GM18507 (cell line): ENCODE measurements around the gene RPS2.
"Not testable (repeated sequence)": the region's sequence is repeated elsewhere in the genome, so short reads cannot be mapped to it uniquely, and the experiment has no call there.

Experiments used
- DNase-seq: peaks from one replicate; pipeline ENCODE4 v3.0.0; 2011; ENCODE audit warnings: low read depth; ENCODE audit not compliant: insufficient read length; ENCODE audit errors: extremely low spot score
- FAIRE-seq: peaks from 2 replicates; lab custom pipeline; 2011; peaks lifted over from hg19 to GRCh38; lab: Jason Lieb, UNC

RPS2 gene

DNA sequence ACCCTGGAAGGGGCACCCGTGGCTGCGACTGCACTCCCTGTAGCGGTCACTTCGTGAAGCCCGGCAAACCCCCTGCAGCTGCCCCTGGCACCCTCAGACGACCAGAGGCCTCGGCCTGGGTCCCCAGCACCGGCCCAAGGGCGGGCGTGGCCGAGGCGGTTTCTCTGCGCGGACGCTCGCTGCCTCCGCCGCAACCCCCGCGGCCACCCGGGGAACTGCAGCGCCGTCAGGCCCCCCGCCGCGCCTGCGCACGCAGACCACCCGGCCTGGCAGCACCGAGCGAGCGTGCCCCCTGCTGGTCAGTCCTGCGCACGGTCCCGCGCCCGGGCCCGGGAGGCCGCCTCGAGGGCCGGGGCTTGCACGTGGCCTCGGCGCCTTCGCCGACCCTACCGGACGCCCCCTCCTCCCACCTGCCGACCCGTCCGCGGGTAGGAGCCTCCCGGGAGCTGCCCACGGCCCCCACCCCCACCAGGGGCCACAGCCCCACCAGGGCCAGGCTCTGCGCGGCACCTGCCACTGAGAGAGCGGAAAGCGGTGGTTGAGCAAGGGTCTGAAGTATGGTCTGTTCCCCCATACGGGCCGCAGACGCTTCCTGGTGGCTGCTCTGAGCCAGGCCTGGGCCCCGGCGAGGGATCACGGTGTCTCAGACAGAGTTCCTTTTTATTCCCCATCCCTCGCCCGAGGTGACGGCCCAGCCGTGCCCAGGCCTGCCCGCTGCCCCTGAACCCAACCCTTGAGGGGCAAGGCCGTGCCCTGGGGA, 34.9 kb downstream of the RPS2 start:
- FAIRE-seq (peak; percentile 93), DNase-seq (peak; percentile 99)

- DNase-seq = no peak
These were observed 35.5 kb downstream of the RPS2 start for GRCh38 chr16:1929105-1929504.

GRCh38 chr16:1926271-1926670, 38.4 kb downstream of the RPS2 start:
- DNase-seq (no peak), FAIRE-seq (no peak)

More at GRCh38 chr16:1929105-1929504, 35.5 kb downstream of the RPS2 start:
- FAIRE-seq = no peak

DNA sequence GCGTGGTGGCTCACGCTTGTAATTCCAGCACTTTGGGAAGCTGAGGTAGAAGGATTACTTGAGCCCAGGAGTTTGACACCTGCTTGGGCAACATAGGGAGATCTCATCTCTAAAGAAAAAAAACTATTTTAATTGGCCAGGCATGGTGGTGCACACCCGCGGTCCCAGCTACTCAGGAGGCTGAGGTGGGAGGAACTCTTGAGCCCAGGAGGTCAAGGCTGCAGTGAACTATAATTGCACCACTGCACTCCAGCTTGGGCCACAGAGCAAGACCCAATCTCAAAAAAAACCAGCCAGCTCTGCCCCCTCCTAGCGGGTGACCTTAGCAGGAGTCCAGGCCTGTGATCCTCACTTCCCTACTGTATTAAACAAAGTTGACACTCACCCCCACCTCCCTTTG, 40.5 kb downstream of the RPS2 start:
- FAIRE-seq (no peak), DNase-seq (no peak)

DNA sequence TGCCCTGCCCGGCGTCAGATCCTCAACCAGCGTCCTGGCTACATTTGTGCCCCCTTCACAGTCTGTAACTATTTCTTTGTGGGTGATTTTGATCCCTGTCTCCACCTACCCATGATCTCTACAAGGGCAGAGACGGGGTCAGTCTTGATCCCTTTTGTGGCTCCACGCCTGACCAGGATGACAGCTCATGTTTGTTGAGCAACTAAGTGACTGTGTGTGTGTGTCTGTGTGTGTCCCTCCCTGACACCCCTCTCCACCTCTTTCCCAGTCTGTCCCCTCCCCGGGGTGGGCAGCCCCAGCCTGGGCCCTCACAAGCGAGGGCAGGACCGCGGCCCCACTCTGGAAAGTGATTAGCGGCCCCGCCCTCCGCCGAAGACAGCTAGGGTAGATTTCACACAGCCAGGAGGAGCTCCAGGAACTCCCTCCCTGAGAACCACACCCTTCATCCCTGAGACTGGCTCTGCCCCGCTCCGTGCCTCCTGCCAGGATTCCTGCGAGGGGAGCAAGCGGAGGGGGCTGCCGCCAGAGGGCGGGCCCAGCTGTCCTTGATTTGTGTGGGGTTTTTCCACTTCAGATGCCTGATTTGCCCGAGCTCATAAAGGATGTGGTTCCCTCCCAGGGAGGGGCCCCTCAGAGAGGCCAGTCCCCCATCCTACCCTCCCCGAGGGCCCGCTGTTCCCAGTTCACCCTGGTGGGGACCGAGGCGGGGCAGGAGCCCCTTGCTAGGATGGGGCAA, 41.2 kb downstream of the RPS2 start:
- no peak for DNase-seq
- no peak for FAIRE-seq

- no peak for DNase-seq
These were observed 42.3 kb downstream of the RPS2 start for GRCh38 chr16:1922357-1922756.

GRCh38 chr16:1920727-1921171, 43.9 kb downstream of the RPS2 start:
- DNase-seq (no peak), FAIRE-seq (no peak)

More at GRCh38 chr16:1922357-1922756, 42.3 kb downstream of the RPS2 start:
- no peak for FAIRE-seq

DNA sequence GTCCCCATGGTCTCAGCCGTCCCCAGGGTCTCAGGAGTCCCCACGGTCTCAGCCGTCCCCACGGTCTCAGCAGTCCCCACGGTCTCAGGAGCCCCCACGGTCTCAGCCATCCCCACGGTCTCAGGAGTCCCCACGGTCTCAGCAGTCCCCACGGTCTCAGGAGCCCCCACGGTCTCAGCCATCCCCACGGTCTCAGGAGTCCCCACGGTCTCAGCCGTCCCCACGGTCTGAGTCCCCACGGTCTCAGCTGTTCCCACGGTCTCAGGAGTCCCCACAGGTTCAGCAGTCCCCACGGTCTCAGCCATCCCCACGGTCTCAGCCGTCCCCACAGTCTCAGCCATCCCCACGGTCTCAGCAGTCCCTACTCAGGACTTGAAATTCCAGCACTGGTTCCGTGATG, 44.5 kb downstream of the RPS2 start:
- not testable (repeated sequence) for FAIRE-seq, DNase-seq

GRCh38 chr16:1919327-1919998, 45.2 kb downstream of the RPS2 start:
- FAIRE-seq (no peak), DNase-seq (no peak)

GRCh38 chr16:1918351-1919326, 46.0 kb downstream of the RPS2 start, which contains the start of gene HS3ST6:
TSS of gene HS3ST6 (minus strand) at chr16:1918415. CDS start at chr16:1918323, 92 bp downstream.
- DNase-seq (no peak), FAIRE-seq (no peak)

- DNase-seq (no peak), FAIRE-seq (no peak)
These were observed 46.8 kb downstream of the RPS2 start for GRCh38 chr16:1917665-1918350.

DNA sequence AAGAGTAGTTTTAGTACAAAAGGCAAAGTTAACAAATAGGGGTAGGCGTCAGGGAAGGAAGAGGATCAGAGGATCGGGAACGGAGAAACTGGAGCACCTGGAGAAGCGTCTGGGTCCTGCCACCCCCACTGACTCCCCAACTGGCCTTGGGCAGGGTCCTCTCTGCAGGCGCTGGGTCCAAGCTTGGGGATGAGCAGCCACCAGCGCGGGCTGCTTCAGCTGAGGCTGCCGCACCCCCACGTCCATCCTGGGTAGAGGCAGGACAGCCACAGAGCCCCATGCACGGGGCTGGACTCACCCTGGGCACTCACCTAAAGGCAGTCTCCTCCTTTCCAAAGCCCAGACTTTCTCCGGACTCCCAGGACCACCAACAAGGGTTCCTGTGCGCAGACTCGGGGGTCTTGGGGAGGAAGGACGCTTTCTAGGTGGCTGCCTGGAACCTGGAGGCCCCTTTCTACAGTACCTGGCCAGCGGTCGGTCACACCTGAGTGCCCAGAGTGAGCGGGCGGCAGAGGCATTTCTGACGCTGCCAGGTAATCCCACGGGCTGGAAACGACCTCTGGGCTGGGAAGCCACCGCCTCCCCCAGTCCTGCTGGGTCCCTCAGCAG, 47.5 kb downstream of the RPS2 start:
- no peak for FAIRE-seq
- no peak for DNase-seq

GRCh38 chr16:1916640-1916990, 48.0 kb downstream of the RPS2 start:
- FAIRE-seq = no peak
- no peak for DNase-seq

GRCh38 chr16:1915732-1916639, 48.6 kb downstream of the RPS2 start:
- no peak for FAIRE-seq
- no peak for DNase-seq

DNA sequence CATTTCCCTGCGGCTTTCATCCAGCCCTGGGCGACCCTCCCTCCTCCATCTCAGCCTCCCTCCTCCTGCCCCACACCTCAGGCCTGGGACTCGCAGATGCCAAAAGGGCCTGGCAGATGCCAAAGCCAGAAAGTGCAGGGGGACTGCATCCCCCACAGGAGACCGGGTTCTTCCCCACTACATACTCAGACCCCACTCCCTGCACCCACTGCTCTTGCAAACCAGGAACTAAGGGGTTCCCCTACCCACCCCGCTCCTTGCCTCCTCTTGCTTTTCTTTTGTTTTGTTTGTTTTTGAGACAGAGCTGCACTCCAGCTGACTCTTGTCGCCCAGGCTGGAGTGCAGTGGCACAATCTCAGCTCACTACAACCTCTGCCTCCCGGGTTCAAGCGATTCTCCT, 49.6 kb downstream of the RPS2 start:
- DNase-seq (no peak), FAIRE-seq (no peak)

DNA sequence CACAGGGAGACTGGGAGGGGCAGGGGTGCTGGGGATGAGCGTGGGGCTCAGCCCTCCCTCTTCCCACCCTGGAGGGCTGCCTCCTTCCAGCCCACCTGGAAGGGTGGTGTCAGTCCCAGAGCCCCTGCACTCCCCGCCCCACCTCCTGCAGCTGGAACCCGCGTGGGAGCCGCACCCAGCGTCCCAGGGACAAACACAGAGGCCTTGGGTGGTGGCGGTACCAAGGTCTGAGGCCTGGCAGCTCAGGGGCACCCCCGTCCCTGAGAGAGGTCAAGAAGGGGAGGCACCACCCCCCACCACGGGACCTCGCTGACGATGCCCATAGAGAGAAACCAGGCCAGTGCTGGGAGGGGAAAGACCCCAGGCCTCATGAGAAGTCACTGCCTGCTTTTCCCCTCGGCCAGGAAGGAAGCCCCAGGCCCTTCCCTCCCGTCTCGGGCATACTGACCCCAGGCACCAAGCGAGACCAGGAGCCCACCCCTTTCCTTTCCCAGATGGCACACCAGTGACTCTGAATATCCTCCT, 50.5 kb downstream of the RPS2 start:
- DNase-seq (no peak), FAIRE-seq (no peak)
